A549 (cell line): Measurements from ENCODE around the gene KRT33A.

Experiments
- BCL3 ChIP-seq: fragments of >200 bp; sonication (Bioruptor Twin); formaldehyde crosslinking; IDR thresholded peaks from 3 replicates; pipeline ENCODE4 v1.6.1; 2016
- CBX2 ChIP-seq: fragments of 200-600 bp; sonication (generic); IDR thresholded peaks from 2 replicates; pipeline ENCODE4 v1.6.1; 2016; ENCODE audit warnings: low read depth, mild to moderate bottlenecking, borderline replicate concordance
- CHD2 ChIP-seq: fragments of 150-350 bp; IDR thresholded peaks from 2 replicates; pipeline ENCODE4 v1.6.1; 2014; ENCODE audit warnings: low read length; ENCODE audit not compliant: partially characterized antibody
- CTCF ChIP-seq: fragments of >200 bp; sonication (Bioruptor Twin); formaldehyde crosslinking; IDR thresholded peaks from 3 replicates; pipeline ENCODE4 v1.5.1; 2016
- EP300 ChIP-seq, 2 experiments: fragments of >200 bp; sonication (Bioruptor Twin); formaldehyde crosslinking; IDR thresholded peaks; 2 replicates in 1 of 2; 3 replicates in 1 of 2; pipeline ENCODE4 v1.6.1; 2016 to 2017
- MAFK ChIP-seq: fragments of 450-650 bp; IDR thresholded peaks from 2 replicates; pipeline ENCODE4 v1.6.1; 2014; ENCODE audit not compliant: partially characterized antibody
- MYC ChIP-seq: IDR thresholded peaks from 2 replicates; pipeline ENCODE4 v1.6.1; 2012; ENCODE audit warnings: mild to moderate bottlenecking, inconsistent platforms, low read length, improper control_type of control experiment, borderline replicate concordance
- PHF8 ChIP-seq: fragments of 200-600 bp; sonication (generic); IDR thresholded peaks from 2 replicates; pipeline ENCODE4 v1.6.1; 2016; ENCODE audit warnings: low read depth, mild to moderate bottlenecking, antibody characterized with exemption, moderate library complexity, borderline replicate concordance
- POLR2A ChIP-seq: IDR thresholded peaks from 2 replicates; pipeline ENCODE4 v1.6.1; 2012; ENCODE audit warnings: mild to moderate bottlenecking, low read length
- REST ChIP-seq: fragments of 200-600 bp; sonication (generic); IDR thresholded peaks from 2 replicates; pipeline ENCODE4 v1.6.1; 2016; ENCODE audit warnings: antibody characterized with exemption, mild to moderate bottlenecking, moderate library complexity
- SMC3 ChIP-seq: fragments of >200 bp; sonication (Bioruptor Twin); formaldehyde crosslinking; IDR thresholded peaks from 3 replicates; pipeline ENCODE4 v1.6.1; 2018; ENCODE audit warnings: inconsistent platforms
- SREBF2 ChIP-seq: fragments of 450-650 bp; IDR thresholded peaks from 2 replicates; pipeline ENCODE4 v1.6.1; 2014; ENCODE audit warnings: mild to moderate bottlenecking, moderate library complexity
- ZSCAN20 ChIP-seq: fragments of 250-450 bp; sonication (Bioruptor Pico); IDR thresholded peaks from 2 replicates; pipeline ENCODE4 v1.8.0; 2022; ENCODE audit warnings: mild to moderate bottlenecking, moderate library complexity

GRCh38 chr17:41328207-41328606 is 22.4 kb downstream of the KRT33A start:
- TF ChIP-seq CBX2 (no peak), BCL3 (no peak), MAFK (no peak), ZSCAN20 (CRISPR knock-in tag) (no peak), SREBF2 (no peak), MYC (no peak), EP300 (IDR thresholded peaks at IDR 0.05) (no peak), POLR2A (no peak), SMC3 (no peak), CTCF (no peak), CHD2 (no peak), REST (no peak), PHF8 (no peak)
